GM12873 (cell line): ENCODE results near the gene SLIT3.

Experiments used
- CTCF ChIP-seq: IDR thresholded peaks from 2 replicates; pipeline ENCODE4 v1.5.1; 2012; ENCODE audit warnings: low read depth, mild to moderate bottlenecking, moderate library complexity, low read length, control low read depth; ENCODE audit not compliant: insufficient read depth; ENCODE audit errors: missing control alignments

The SLIT3 gene

GRCh38 chr5:168916852-168917251 is 384.1 kb downstream of the SLIT3 start:
- TF ChIP-seq CTCF: no peak

GRCh38 chr5:168916266-168916665 is 384.7 kb downstream of the SLIT3 start:
- TF ChIP-seq CTCF: no peak

- TF ChIP-seq CTCF: no peak
Measured at GRCh38 chr5:168914491-168914890, 386.4 kb downstream of the SLIT3 start.

- no peak for TF ChIP-seq CTCF
Measured at GRCh38 chr5:168910874-168911273, 390.1 kb downstream of the SLIT3 start.

GRCh38 chr5:168908207-168908606 is 392.7 kb downstream of the SLIT3 start:
- no peak for TF ChIP-seq CTCF

GRCh38 chr5:168903061-168903460 is 397.9 kb downstream of the SLIT3 start:
- TF ChIP-seq CTCF: no peak

GRCh38 chr5:168899673-168900072 is 401.3 kb downstream of the SLIT3 start:
- no peak for TF ChIP-seq CTCF

GRCh38 chr5:168899264-168899663 is 401.7 kb downstream of the SLIT3 start:
- TF ChIP-seq CTCF: no peak
